ENCODE results near the gene DMD.
"Not testable (repeated sequence)": the region's sequence is repeated elsewhere in the genome, so short reads cannot be mapped to it uniquely, and the experiment has no call there.

Gene DMD

GRCh38 chrX:31420302-31420701 is 1791.0 kb downstream of the DMD start:
- DNase-seq (ENCODE audit: extremely low spot score): no peak
- ChIA-PET POLR2A (no interaction called here), CTCF (no interaction called here)
- TF ChIP-seq CTCF (IDR thresholded peaks at IDR 0.05; ENCODE audit: control extremely low read depth, extremely low read depth, low read depth, missing control alignments): no peak

DNA sequence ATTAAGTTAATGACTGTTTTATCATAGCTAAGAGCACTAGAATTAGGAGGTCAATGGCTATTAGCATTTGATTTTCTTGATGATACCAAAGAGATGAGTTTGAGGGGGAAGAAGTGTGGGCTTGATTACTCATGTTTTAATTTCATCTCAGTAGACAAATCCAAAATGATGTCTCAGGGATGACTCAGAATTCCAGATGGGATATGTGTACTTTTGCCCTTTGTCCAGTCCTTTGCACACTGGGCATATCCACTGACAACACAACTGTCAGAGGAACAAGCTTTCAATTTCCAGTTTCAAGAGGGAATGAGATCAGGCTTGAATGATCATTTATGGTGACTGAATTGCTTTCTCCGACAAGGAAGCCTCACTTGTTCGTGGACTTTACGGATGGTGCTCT is 1814.2 kb downstream of the DMD start:
- POLR2A ChIA-PET: no interaction called here
- no peak for DNase-seq (ENCODE audit: extremely low spot score)
- CTCF ChIA-PET: no interaction called here
- no peak for TF ChIP-seq CTCF (IDR thresholded peaks at IDR 0.05; ENCODE audit: control extremely low read depth, extremely low read depth, low read depth, missing control alignments)

DNA sequence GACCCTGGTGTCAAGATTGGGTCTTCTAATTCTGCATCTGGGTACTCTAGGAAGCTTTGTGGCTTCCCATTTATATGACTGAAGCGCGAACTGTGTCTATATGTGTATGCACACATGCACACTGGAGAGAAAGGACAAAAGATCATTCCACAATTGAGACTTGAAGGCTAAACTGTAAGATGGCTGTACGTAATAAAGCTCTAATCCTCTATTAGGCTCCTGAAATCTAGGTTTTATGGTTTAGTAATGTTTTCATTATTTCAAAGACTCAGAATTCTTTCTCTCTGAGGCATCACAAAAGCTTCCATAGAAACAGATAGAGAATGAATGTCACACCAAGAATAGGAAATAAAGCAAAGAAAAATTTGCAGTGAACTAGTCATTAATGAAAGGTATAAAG is 1818.8 kb downstream of the DMD start:
- POLR2A ChIA-PET: no interaction called here
- CTCF ChIA-PET: no interaction called here
- no peak for TF ChIP-seq CTCF (IDR thresholded peaks at IDR 0.05; ENCODE audit: control extremely low read depth, extremely low read depth, low read depth, missing control alignments)

GRCh38 chrX:31388946-31389345 is 1822.4 kb downstream of the DMD start:
- TF ChIP-seq CTCF (IDR thresholded peaks at IDR 0.05; ENCODE audit: control extremely low read depth, extremely low read depth, low read depth, missing control alignments): no peak
- ChIA-PET POLR2A (no interaction called here), CTCF (no interaction called here)
- no peak for DNase-seq (ENCODE audit: extremely low spot score)

More for the DNA sequence above, 1818.8 kb downstream of the DMD start:
- no peak for DNase-seq (ENCODE audit: extremely low spot score)

DNA sequence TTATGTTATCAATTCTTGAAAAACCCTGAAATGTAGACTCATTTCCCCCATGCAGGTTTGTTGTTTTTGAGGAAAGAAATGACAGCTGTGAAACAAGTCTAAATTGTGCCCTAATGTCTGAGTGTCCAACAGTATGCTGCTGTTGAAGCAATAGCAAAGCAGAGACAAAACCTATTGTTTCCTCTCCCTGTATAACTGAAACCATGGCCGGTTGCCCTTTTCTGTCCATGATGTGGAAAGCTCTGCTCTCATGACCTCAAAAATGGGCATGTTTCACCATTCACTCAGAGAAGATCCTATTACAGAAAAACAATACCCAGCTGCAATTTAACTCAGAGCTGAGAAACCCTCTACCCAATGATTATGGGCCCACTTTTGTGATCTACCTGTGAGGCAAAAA is 1826.9 kb downstream of the DMD start:
- DNase-seq (ENCODE audit: extremely low spot score): no peak
- POLR2A ChIA-PET: no interaction called here
- CTCF ChIA-PET: no interaction called here
- TF ChIP-seq CTCF (IDR thresholded peaks at IDR 0.05; ENCODE audit: control extremely low read depth, extremely low read depth, low read depth, missing control alignments): no peak

DNA sequence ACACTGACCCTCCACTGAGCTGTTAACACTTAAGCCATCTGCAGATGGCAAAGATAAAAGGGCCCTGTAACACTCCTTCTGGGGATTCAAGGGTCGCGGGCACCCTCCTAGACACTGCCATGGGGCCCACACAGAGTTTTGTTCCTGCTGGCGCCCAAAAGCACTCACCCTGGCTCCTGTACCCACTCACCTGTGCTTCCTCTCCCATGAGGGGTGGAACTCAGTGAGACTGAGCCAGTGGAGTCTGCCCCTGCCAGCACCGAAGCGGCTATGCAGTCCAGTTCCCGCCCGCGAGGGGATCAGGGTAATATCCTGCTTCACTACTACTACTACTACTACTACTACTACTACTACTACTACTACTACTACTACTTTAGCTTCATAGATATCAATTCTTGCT is 1827.4 kb downstream of the DMD start:
- POLR2A ChIA-PET: no interaction called here
- no peak for DNase-seq (ENCODE audit: extremely low spot score)
- CTCF ChIA-PET: no interaction called here
- TF ChIP-seq CTCF (IDR thresholded peaks at IDR 0.05; ENCODE audit: control extremely low read depth, extremely low read depth, low read depth, missing control alignments): no peak

GRCh38 chrX:31378973-31379372 is 1832.4 kb downstream of the DMD start:
- POLR2A ChIA-PET; CTCF ChIA-PET; DNase-seq (ENCODE audit: extremely low spot score): not testable (repeated sequence)

GRCh38 chrX:31377821-31378220 is 1833.5 kb downstream of the DMD start:
- DNase-seq (ENCODE audit: extremely low spot score); POLR2A ChIA-PET: not testable (repeated sequence)

More at GRCh38 chrX:31377821-31378220, 1833.5 kb downstream of the DMD start:
- CTCF ChIA-PET: not testable (repeated sequence)

All from GM10248 (cell line).